Bone marrow (tissue), 2 donors: Measurements from ENCODE around the gene DAPK1.

Experiments
- DNase-seq, 2 donors: peaks; one replicate each; lab custom pipeline; 2025; lab: John Stamatoyannopoulos, UW

DAPK1 gene

GRCh38 chr9:87712801-87713277 lies 215.2 kb downstream of the DAPK1 start:
- no peak for DNase-seq

- DNase-seq: peak; percentile 73 to 74
Measured at GRCh38 chr9:87713278-87713987, 215.8 kb downstream of the DAPK1 start.

- no peak for DNase-seq
Measured at GRCh38 chr9:87713988-87714330, 216.3 kb downstream of the DAPK1 start.

GRCh38 chr9:87714819-87715218 lies 217.2 kb downstream of the DAPK1 start:
- DNase-seq: no peak

GRCh38 chr9:87716141-87716540 lies 218.5 kb downstream of the DAPK1 start:
- DNase-seq: no peak

- no peak for DNase-seq
Measured at GRCh38 chr9:87717456-87717855, 219.8 kb downstream of the DAPK1 start.

GRCh38 chr9:87718231-87718630 lies 220.6 kb downstream of the DAPK1 start:
- DNase-seq: no peak

- no peak for DNase-seq
Measured at GRCh38 chr9:87718852-87719612, 221.4 kb downstream of the DAPK1 start.

GRCh38 chr9:87720173-87720572 lies 222.5 kb downstream of the DAPK1 start:
- DNase-seq: no peak

GRCh38 chr9:87722393-87723088 lies 224.9 kb downstream of the DAPK1 start:
- DNase-seq: no peak

- DNase-seq: no peak
Measured at GRCh38 chr9:87725356-87725899, 227.8 kb downstream of the DAPK1 start.

- peak in 1 of 2 donors; percentile 65 for DNase-seq
Measured at GRCh38 chr9:87725900-87726709, 228.4 kb downstream of the DAPK1 start, which contains the start of gene CTSL. Gene CTSL, plus strand, starts transcription at chr9:87726119. Its CDS starts 1,485 bp downstream, at chr9:87727604.

- DNase-seq: no peak
Measured at GRCh38 chr9:87729246-87729645, 231.6 kb downstream of the DAPK1 start.

- no peak for DNase-seq
Measured at GRCh38 chr9:87731321-87731720, 233.7 kb downstream of the DAPK1 start.

- DNase-seq: no peak
Measured at GRCh38 chr9:87732344-87732743, 234.7 kb downstream of the DAPK1 start.

GRCh38 chr9:87732756-87733155 lies 235.1 kb downstream of the DAPK1 start:
- DNase-seq: no peak

GRCh38 chr9:87733273-87734052 lies 235.8 kb downstream of the DAPK1 start:
- DNase-seq: no peak

- DNase-seq: no peak
Measured at GRCh38 chr9:87734106-87734505, 236.4 kb downstream of the DAPK1 start.

- no peak for DNase-seq
Measured at GRCh38 chr9:87739546-87739945, 241.9 kb downstream of the DAPK1 start.

- DNase-seq: no peak
Measured at GRCh38 chr9:87740209-87740608, 242.5 kb downstream of the DAPK1 start.

GRCh38 chr9:87741326-87741725 lies 243.7 kb downstream of the DAPK1 start:
- DNase-seq: no peak
